Activated T-cell treated with anti-CD3 and anti-CD28 coated beads, Interleukin-2, amount 50 U/mL, for 72 hours (primary cell): ENCODE results near the gene SINHCAF. TPM values are rescaled to one million over a fixed set of nuclear protein-coding genes. Genes with fewer than 3 reads are reported as not detected.
A peak's percentile ranks its signal among the peaks of the same experiment; 100 is the strongest.

Source experiments
- ATAC-seq, 2 donors: fragments of 150-1000 bp; cut with Tn5 transposase; replicated peaks in 1 of 2; 2 replicates each; pipeline ENCODE4 v1.10.0; 2021; ENCODE audit warnings: moderate library complexity in 2 of 2, mild to moderate bottlenecking in 1 of 2
- DNase-seq, 2 donors: peaks; one replicate each; pipeline ENCODE4 v3.0.0; 2021 to 2022; ENCODE audit warnings: mixed read lengths in 1 of 2
- H3K27ac Mint-ChIP-seq: one replicate; pipeline ENCODE4 v1.8.0; 2022; ENCODE audit warnings: mild to moderate bottlenecking, moderate library complexity, mixed read lengths
- H3K27me3 Mint-ChIP-seq: one replicate; pipeline ENCODE4 v1.8.0; 2022; ENCODE audit warnings: low read depth, mixed read lengths
- H3K36me3 Mint-ChIP-seq, 2 donors: one replicate each; pipeline ENCODE4 v1.8.0; 2022; ENCODE audit warnings: mixed read lengths in 2 of 2, mild to moderate bottlenecking in 1 of 2; ENCODE audit not compliant: insufficient read depth in 2 of 2
- H3K4me1 Mint-ChIP-seq: one replicate; pipeline ENCODE4 v1.8.0; 2022; ENCODE audit warnings: low read depth, mixed read lengths
- H3K4me3 Mint-ChIP-seq, 2 donors: one replicate each; pipeline ENCODE4 v1.8.0; 2022; ENCODE audit warnings: mild to moderate bottlenecking in 2 of 2, mixed read lengths in 2 of 2, moderate library complexity in 2 of 2
- H3K9me3 Mint-ChIP-seq, 2 donors: one replicate each; pipeline ENCODE4 v1.8.0; 2022; ENCODE audit warnings: mixed read lengths in 2 of 2
- total RNA-seq, 2 donors: library from RNA; stranded (reverse); gene quantifications; one replicate each; pipeline ENCODE4 v1.2.3, GENCODE V29; 2022

The SINHCAF gene
- total RNA-seq, 2 donors from 2014 or later: 189 to 216 TPM

DNA sequence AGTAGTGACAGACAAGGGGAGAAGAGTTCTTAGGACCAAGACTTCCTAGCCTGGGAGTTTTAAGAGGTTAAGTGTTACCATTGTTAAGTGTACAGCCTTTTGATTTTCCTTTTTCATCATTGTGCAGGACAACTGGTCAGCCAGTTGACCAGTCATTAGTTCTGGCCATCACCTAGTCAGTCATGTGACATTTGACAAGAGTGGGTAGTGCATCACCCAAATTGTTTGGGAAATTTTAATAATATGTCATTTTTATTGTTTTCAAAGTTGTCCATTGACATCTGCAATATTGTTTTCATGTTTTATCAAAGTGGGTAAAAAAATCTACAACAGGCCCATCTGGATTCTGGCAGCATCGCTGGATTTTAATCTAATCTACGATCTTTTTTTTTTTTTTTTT lies 15.5 kb downstream of the SINHCAF start:
- no peak overlapping the region for H3K27ac Mint-ChIP-seq
- H3K9me3 Mint-ChIP-seq: no peaks in the 10 kb centered on the region
- no peaks in the 10 kb centered on the region for H3K27me3 Mint-ChIP-seq
- no peak overlapping the region for H3K4me3 Mint-ChIP-seq
- ATAC-seq: no peak
- no peak for DNase-seq
- peaks cover 75% of the 10 kb centered on the region for H3K4me1 Mint-ChIP-seq
- H3K36me3 Mint-ChIP-seq: peaks cover 4 to 44% of the 10 kb centered on the region in 2 donors

DNA sequence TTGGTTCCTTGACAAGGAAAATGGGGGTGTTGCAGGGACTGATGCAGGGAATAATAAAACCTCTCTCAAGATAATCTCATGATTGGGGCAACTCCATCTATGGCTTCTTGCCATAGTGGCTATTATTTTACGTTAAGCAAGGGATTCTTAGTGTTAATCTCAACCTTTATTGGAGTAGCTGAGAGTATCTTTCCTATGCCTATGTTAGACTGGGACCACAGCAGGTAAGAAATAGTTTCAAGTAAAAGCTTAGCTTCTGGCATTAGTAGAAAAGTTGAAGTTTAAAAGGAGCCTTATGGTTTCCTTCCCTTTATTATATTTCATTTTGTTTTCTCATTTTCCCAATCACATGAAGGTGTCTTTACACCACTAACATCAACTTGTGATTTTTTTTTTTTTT lies 16.7 kb downstream of the SINHCAF start:
- Mint-ChIP-seq H3K27ac (peak overlapping the region; percentile 50), H3K4me3 (no peak overlapping the region), H3K4me1 (peaks cover 67% of the 10 kb centered on the region), H3K9me3 (no peaks in the 10 kb centered on the region), H3K36me3 (peaks cover 8 to 49% of the 10 kb centered on the region in 2 donors), H3K27me3 (no peaks in the 10 kb centered on the region)
- no peak for DNase-seq
- ATAC-seq: no peak

DNA sequence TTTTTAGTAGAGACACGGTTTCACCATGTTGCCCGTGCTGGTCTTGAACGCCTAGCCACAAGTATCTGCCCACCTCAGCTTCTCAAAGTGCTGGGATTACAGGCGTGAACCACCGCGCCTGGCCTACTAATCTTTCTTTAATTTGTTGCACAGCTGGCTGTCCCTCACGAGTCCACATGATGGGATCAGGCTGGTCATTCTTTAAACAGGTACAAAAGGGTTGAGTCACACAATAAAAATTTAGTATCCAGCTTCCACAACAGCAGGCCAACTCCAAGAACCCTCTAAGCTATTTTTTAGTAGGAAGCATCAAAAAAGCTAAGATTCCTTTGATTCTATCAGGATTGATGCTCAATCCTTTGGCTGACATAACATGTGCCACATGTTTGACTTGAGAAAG lies 17.8 kb downstream of the SINHCAF start:
- Mint-ChIP-seq H3K4me3 (no peak overlapping the region), H3K4me1 (peaks cover 70% of the 10 kb centered on the region), H3K27ac (peak overlapping the region; percentile 4), H3K36me3 (peaks cover 11 to 45% of the 10 kb centered on the region in 2 donors), H3K9me3 (no peaks in the 10 kb centered on the region), H3K27me3 (no peaks in the 10 kb centered on the region)
- ATAC-seq: no peak
- DNase-seq: no peak

DNA sequence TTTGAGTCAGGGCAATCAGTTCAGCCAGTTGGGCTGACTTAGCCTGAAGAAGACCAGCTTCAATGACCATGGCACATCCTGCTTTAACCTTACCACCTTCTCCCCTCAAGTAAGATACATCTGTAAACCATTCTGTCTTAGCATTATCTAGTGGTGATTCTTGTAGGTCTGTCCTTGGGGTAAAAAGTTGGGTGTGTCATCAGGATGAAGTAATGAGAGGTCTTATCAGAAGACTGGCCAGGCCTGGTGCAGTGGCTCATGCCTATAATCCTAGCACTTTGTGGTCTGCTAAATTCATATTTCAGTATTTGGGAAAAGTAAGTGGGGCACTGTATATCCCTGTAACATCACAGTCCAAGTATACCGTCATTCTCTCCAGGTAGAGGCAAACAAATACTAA lies 19.1 kb downstream of the SINHCAF start:
- ATAC-seq (peak in 1 of 2 donors; percentile 9), DNase-seq (no peak)
- Mint-ChIP-seq H3K4me3 (no peak overlapping the region), H3K27me3 (no peaks in the 10 kb centered on the region), H3K27ac (no peak overlapping the region), H3K4me1 (peaks cover 66% of the 10 kb centered on the region), H3K36me3 (peaks cover 17 to 42% of the 10 kb centered on the region in 2 donors), H3K9me3 (no peaks in the 10 kb centered on the region)

DNA sequence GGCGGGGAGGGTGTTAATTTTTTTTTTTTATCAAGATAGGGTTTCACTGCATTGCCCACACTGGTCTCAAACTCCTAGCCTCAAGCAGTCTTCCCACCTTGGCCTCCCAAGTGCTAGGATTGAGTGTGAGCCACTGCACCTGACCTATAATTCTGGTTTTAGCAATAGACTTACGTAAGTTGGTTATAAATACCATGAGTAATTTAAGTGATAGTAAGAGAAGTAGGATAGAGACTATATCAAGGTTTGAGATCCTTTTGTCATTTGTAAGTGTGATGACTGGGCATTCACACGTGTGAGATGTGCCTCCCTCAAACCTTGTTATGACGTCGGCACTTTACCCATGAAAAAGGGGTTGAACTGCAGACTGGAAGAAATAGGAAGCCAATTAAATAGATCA lies 22.5 kb downstream of the SINHCAF start:
- H3K27ac Mint-ChIP-seq: peak overlapping the region; percentile 36
- H3K9me3 Mint-ChIP-seq: no peaks in the 10 kb centered on the region
- H3K27me3 Mint-ChIP-seq: no peaks in the 10 kb centered on the region
- H3K4me1 Mint-ChIP-seq: peaks cover 62% of the 10 kb centered on the region
- peaks cover 27 to 39% of the 10 kb centered on the region in 2 donors for H3K36me3 Mint-ChIP-seq
- no peak overlapping the region for H3K4me3 Mint-ChIP-seq
- DNase-seq: no peak
- ATAC-seq: no peak

DNA sequence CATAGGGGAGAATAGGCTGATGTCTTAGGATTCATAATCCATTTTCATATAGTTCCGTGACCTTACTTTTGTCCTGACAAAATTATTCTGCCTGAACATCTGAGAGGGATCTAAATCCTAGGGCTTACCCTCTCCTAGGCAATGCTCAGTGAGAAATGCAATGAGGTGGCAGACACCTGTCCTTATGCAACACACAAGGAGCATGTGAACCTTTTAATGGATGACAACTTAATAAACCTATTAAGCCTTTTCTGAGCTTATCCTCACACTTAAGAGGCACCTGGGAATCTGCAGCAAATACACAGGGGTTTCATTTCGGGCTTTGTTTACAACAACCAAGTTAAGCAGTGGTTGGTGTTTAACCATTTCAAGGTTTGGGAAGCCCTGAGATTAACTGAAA lies 24.6 kb downstream of the SINHCAF start:
- no peaks in the 10 kb centered on the region for H3K27me3 Mint-ChIP-seq

DNA sequence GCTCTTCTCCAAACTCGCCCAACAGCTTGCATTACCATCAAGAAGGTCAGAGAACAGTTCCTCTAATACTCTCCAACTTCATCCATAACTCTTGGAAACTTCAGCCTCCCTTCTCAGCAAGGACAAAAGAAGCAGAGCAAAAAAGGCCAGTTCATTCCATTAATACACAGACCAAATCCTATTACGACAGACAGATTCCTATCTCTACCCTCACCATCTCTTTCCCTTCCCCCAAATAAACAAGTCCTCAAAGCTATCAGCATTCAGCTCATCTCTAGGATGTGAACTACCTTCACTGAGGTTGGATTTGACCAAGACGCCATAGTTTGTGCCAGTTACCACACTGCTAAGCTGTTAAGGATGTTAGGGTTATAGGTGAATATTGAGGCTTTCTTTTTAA lies 25.2 kb downstream of the SINHCAF start:
- Mint-ChIP-seq H3K4me1 (peaks cover 43% of the 10 kb centered on the region), H3K27ac (peak overlapping the region; percentile 63), H3K27me3 (no peaks in the 10 kb centered on the region), H3K36me3 (peaks cover 27 to 46% of the 10 kb centered on the region in 2 donors), H3K9me3 (no peaks in the 10 kb centered on the region), H3K4me3 (no peak overlapping the region)
- ATAC-seq: no peak
- DNase-seq: no peak

More for the DNA sequence above, 24.6 kb downstream of the SINHCAF start:
- H3K4me3 Mint-ChIP-seq: no peak overlapping the region
- H3K4me1 Mint-ChIP-seq: peaks cover 48% of the 10 kb centered on the region
- H3K27ac Mint-ChIP-seq: peak overlapping the region; percentile 19
- H3K9me3 Mint-ChIP-seq: no peaks in the 10 kb centered on the region
- no peak for DNase-seq
- peaks cover 27 to 46% of the 10 kb centered on the region in 2 donors for H3K36me3 Mint-ChIP-seq
- no peak for ATAC-seq

DNA sequence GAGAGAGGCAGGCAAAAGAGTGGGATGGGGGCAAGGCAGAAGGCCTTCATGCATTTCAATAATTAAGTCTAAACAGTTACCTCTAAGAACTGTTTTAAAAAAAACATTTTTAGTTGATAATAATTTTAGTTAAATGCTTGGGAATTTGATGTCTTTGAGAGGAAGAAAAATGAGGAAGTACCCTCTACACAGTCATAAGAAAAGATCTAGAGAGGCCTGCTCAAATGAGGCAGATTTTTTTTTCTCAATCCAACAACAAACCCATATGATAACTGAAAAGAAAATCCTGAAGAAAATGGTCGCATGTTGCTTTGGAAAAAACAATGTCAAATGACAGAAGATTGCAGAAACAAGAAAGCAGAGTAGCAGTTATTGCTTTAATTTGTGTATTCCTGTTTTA lies 25.6 kb downstream of the SINHCAF start:
- Mint-ChIP-seq H3K9me3 (no peaks in the 10 kb centered on the region), H3K4me1 (peaks cover 42% of the 10 kb centered on the region), H3K4me3 (no peak overlapping the region), H3K36me3 (peaks cover 27 to 46% of the 10 kb centered on the region in 2 donors), H3K27ac (no peak overlapping the region), H3K27me3 (no peaks in the 10 kb centered on the region)
- no peak for DNase-seq
- ATAC-seq: no peak

DNA sequence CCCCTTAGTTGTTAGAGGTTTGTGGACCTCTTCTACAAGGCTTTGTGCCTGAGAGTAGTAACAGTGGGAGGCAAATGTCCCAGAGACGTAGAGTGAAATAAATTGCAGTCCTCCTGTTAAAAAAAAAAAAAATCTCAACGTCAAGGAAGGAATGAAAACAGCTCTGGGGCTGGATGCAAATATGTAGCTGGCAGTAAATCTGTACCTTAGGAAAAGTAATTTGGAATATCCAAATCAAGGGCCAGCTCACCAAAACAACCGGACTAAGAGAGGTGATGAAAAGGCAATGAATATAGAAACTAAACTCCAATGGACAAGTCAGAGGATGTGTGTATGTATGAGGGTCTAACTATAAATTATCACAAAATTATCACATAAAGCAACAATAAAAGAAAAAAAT lies 27.0 kb downstream of the SINHCAF start:
- Mint-ChIP-seq H3K9me3 (no peaks in the 10 kb centered on the region), H3K36me3 (peaks cover 20 to 39% of the 10 kb centered on the region in 2 donors), H3K27ac (no peak overlapping the region), H3K4me1 (peaks cover 35% of the 10 kb centered on the region), H3K27me3 (no peaks in the 10 kb centered on the region), H3K4me3 (no peak overlapping the region)
- DNase-seq (no peak), ATAC-seq (no peak)

DNA sequence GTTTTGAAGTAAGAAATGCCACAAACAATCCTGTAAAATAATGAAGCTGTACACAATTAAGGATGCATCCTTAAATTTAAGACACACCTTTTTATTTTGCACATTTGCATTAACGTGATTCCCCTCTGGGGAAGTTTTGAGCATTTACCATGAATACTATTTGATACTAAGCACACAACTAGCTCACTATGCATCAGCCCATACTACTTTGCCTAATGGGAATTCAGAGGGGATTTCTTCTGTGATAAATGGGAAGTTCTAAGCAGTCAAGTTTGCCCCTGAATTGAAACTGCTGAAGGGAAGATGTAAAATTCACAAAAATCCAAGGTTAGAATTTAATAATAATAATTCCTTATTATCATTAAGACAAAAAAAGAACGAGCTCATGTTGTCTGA lies 27.4 kb downstream of the SINHCAF start:
- no peak overlapping the region for H3K4me3 Mint-ChIP-seq
- peaks cover 18 to 39% of the 10 kb centered on the region in 2 donors for H3K36me3 Mint-ChIP-seq
- H3K27ac Mint-ChIP-seq: peak overlapping the region; percentile 9
- no peaks in the 10 kb centered on the region for H3K9me3 Mint-ChIP-seq
- ATAC-seq (no peak), DNase-seq (no peak)
- H3K4me1 Mint-ChIP-seq: peaks cover 32% of the 10 kb centered on the region
- no peaks in the 10 kb centered on the region for H3K27me3 Mint-ChIP-seq

DNA sequence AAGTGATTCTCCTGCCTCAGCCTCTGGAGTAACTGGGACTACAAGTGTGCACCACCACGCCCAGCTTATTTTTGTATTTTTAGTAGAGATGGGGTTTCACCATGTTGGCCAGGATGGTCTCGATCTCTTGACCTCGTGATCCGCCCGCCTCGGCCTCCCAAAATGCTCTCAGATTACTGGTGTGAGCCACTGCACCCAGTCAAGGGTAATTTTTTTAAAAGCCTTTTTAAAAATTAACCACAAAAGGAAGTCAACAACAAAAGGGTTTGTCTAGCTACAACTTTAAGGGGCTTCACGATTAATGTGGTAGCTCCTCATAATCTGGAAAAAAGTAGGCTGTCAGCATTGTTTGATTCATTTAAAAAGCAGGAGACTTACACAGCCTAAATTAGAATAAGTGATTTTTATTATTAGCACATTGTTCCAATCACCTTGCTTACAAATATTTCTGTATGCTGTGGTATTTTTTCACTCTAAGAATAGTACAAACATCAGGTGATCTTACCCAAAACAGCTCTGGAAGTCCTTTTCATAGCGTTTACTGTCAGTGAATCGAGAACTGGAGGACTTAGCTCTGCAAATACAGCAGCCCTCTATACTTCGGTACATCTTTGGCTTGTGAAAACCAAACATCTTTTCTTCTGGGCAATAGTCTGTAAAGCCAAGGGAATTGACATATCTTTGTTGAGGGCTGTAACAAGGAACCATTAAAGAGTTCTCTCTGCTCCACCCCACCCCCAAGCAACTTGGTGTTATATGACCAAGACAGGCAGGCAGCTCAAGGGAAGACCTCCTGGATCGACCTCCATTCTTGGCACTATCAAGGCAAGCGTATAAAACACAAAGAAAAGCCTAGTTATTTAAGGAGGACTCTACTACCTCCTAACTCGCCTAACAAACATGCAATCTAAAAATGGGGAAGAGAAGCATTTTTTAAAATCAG lies 28.1 kb downstream of the SINHCAF start:
- Mint-ChIP-seq H3K4me1 (peaks cover 25% of the 10 kb centered on the region), H3K27me3 (no peaks in the 10 kb centered on the region), H3K9me3 (no peaks in the 10 kb centered on the region), H3K27ac (peak overlapping the region; percentile 9), H3K4me3 (no peak overlapping the region), H3K36me3 (peaks cover 13 to 38% of the 10 kb centered on the region in 2 donors)
- no peak for ATAC-seq
- DNase-seq: no peak

DNA sequence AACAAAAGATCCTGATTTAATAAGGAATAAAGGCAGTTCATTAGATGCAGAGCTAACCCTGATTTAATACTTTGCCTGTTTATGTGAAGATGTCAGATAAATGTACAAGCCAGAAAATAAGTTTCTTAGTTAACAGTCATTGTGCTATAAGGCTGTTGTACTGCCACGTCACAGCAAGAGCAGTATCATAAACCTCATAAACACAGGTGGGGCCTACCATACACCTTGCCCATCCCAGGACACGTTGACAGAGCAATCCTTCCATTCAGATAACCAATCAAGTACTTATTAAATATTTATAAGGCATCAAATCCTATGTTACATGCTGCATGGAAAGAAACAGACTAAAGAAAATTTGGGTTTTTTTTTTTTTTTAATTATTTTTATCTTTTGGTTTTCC lies 36.5 kb downstream of the SINHCAF start:
- Mint-ChIP-seq H3K9me3 (no peaks in the 10 kb centered on the region), H3K27ac (no peak overlapping the region), H3K4me3 (no peak overlapping the region)

DNA sequence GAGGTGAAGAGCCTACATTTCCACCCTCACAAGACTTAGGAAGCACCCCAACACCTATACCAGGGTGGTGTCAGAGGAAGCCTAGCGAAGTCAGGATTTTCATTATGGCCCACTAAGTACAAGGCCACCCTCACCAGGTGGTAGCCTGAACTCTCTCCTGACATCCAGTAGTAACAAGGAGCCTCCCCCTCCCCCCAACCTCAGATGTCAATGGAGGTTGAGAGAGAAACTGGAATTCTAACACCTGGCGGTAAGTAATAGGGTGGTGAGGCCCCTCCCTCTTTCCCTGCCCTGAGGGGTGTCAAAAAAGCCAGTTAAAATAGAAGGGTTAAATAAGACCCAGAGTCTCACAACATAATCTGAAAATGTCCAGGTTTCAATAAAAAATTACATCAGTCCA lies 37.6 kb downstream of the SINHCAF start:
- Mint-ChIP-seq H3K27me3 (no peaks in the 10 kb centered on the region), H3K4me3 (no peak overlapping the region), H3K36me3 (peaks cover 17 to 62% of the 10 kb centered on the region in 2 donors), H3K4me1 (no peaks in the 10 kb centered on the region), H3K9me3 (no peaks in the 10 kb centered on the region), H3K27ac (peak overlapping the region; percentile 30)
- ATAC-seq (no peak), DNase-seq (no peak)

More for the DNA sequence above, 36.5 kb downstream of the SINHCAF start:
- ATAC-seq (no peak), DNase-seq (no peak)
- no peaks in the 10 kb centered on the region for H3K27me3 Mint-ChIP-seq
- no peaks in the 10 kb centered on the region for H3K4me1 Mint-ChIP-seq
- peaks cover 14 to 57% of the 10 kb centered on the region in 2 donors for H3K36me3 Mint-ChIP-seq
